ENCODE data around the gene CXCR1.
"Not testable (repeated sequence)": the region's sequence is repeated elsewhere in the genome, so short reads cannot be mapped to it uniquely, and the experiment has no call there.

CXCR1 gene

DNA sequence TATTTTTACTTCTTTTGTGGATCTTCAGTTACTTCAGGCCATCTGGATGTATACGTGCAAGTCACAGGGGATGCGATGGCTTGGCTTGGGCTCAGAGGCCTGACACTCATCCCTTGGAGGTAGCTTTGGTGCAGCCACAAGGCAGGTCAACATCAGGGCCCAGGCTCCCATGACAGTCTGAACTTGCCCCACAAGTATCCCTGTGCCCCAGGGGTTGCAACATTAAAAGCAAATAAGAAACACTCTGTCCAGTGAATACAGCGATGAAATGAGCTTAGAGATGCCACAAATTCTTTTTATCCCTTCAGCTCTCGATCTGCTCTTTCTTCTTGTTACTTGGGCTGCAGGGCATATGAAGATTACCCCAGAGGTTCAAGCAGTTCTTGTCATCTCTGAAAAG, 13.0 kb upstream of the CXCR1 start:
- Histone ChIP-seq H3K9me3 (ENCODE audit: insufficient read depth, low read length) (no peaks in the 10 kb centered on the region; the same call in 1 of the 2 replicates), H3K4me1 (ENCODE audit: insufficient read depth, insufficient read length) (no peaks in the 10 kb centered on the region), H3K9ac (ENCODE audit: insufficient read length, low read depth) (no peak overlapping the region), H3K27me3 (ENCODE audit: insufficient read depth, insufficient read length) (no peaks in the 10 kb centered on the region), H3K36me3 (ENCODE audit: insufficient read depth, insufficient read length, low read length) (no peaks in the 10 kb centered on the region), H3K4me3 (ENCODE audit: insufficient read length, low read depth) (no peak overlapping the region)
- DNase-seq (ENCODE audit: low read depth, low spot score): no peak
- no peak for TF ChIP-seq ZNF274 (IDR thresholded peaks at IDR 0.05; ENCODE audit: low read depth, low read length)
- no peak for TF ChIP-seq SUZ12 (IDR thresholded peaks at IDR 0.05; ENCODE audit: extremely low read depth, insufficient read depth, insufficient read length)
- TF ChIP-seq YY1 (IDR thresholded peaks at IDR 0.05; ENCODE audit: insufficient read depth, insufficient read length): no peak

DNA sequence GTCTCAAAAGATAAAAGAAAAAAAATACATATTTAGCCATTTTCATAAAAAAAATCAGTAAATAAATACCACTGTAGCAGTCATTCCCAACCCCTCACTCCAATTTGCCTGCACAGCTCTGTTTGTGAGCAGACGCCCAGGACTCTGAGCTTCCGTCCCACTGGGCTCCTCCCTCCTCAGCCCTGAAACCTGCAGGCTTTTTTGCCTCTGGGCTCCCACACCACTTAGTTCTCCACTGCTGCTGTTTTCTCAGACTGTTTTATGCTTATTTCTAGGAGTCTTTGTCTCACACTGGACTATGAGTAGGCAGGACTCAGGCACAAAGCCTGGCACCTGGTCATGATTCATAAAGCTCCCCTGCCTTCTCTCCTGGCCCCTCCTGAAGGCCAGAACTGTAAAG, 6.1 kb upstream of the CXCR1 start:
- Histone ChIP-seq H3K4me1 (ENCODE audit: insufficient read depth, insufficient read length) (no peaks in the 10 kb centered on the region), H3K27me3 (ENCODE audit: insufficient read depth, insufficient read length) (no peaks in the 10 kb centered on the region), H3K36me3 (ENCODE audit: insufficient read depth, insufficient read length, low read length) (no peaks in the 10 kb centered on the region), H3K4me3 (ENCODE audit: insufficient read length, low read depth) (no peak overlapping the region), H3K9me3 (ENCODE audit: insufficient read depth, low read length) (no peaks in the 10 kb centered on the region), H3K9ac (ENCODE audit: insufficient read length, low read depth) (no peak overlapping the region)
- TF ChIP-seq YY1 (IDR thresholded peaks at IDR 0.05; ENCODE audit: insufficient read depth, insufficient read length): no peak
- no peak for TF ChIP-seq ZNF274 (IDR thresholded peaks at IDR 0.05; ENCODE audit: low read depth, low read length)
- no peak for TF ChIP-seq SUZ12 (IDR thresholded peaks at IDR 0.05; ENCODE audit: extremely low read depth, insufficient read depth, insufficient read length)
- DNase-seq (ENCODE audit: low read depth, low spot score): no peak

DNA sequence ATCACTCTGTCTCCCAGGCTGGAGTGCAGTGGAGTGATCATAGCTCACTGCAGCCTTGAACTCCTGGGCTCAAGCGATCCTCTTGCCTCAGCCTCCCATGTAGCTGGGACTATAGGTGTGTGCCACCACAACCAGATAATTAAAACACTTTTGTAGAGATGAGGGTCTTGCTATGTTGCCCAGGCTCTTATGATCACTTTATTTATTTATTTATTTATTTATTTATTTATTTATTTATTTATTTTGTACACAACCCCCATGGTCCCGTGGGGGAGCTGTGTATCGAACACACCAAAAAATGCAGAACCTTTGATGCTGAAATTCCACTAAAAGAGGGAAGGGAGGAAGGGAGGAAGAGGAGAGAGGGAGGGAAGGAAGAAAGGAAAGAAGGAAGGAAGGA, 5.0 kb upstream of the CXCR1 start:
- H3K4me3 ChIP-seq (ENCODE audit: insufficient read length, low read depth); H3K4me1 ChIP-seq (ENCODE audit: insufficient read depth, insufficient read length); H3K9ac ChIP-seq (ENCODE audit: insufficient read length, low read depth); H3K36me3 ChIP-seq (ENCODE audit: insufficient read depth, insufficient read length, low read length); H3K9me3 ChIP-seq (ENCODE audit: insufficient read depth, low read length); DNase-seq (ENCODE audit: low read depth, low spot score); H3K27me3 ChIP-seq (ENCODE audit: insufficient read depth, insufficient read length): not testable (repeated sequence)

DNA sequence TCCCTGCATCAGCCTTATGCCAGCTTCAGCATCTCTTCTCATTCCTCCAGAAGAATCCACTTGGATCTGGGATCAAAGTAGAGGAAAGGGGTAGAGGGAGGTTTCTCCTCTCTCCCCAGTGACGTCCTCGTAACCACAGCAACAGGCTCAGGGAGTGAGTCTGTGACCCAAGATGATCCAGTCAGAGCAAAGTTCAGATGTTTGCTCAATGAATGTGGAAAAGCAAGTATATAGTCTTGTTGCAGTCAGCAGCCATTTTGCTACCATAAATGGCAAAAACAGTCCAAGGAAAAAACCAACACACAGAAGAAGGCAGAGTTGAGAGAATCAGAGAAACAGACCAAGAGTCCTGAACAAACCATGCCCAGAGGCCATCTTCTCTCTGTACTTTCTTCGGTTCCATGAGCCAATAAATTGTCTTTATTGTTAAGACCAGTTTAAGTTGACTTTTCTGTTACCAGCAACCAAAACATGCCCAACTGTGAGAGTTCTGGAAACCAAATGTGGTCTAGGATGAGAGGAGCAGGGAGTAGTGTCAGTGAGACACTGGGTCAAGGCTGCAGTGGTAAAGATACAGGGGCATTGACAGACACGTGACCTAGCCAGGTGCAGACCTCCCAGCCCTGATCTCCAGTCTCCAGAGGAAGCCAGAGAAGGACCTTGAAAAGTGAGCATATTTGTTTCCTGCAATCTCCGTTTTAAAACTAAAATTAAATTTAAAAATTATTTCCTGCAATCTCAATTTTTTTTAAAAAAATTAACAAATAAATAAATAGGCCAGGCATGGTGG, 3.2 kb upstream of the CXCR1 start:
- H3K36me3 ChIP-seq (ENCODE audit: insufficient read depth, insufficient read length, low read length): no peaks in the 10 kb centered on the region
- no peak overlapping the region for H3K4me3 ChIP-seq (ENCODE audit: insufficient read length, low read depth)
- H3K9ac ChIP-seq (ENCODE audit: insufficient read length, low read depth): no peak overlapping the region
- no peaks in the 10 kb centered on the region for H3K27me3 ChIP-seq (ENCODE audit: insufficient read depth, insufficient read length)
- no peaks in the 10 kb centered on the region for H3K4me1 ChIP-seq (ENCODE audit: insufficient read depth, insufficient read length)
- DNase-seq (ENCODE audit: low read depth, low spot score): no peak
- no peaks in the 10 kb centered on the region for H3K9me3 ChIP-seq (ENCODE audit: insufficient read depth, low read length)
- TF ChIP-seq ZNF274 (IDR thresholded peaks at IDR 0.05; ENCODE audit: low read depth, low read length) (no peak), YY1 (IDR thresholded peaks at IDR 0.05; ENCODE audit: insufficient read depth, insufficient read length) (no peak), SUZ12 (IDR thresholded peaks at IDR 0.05; ENCODE audit: extremely low read depth, insufficient read depth, insufficient read length) (no peak)

DNA sequence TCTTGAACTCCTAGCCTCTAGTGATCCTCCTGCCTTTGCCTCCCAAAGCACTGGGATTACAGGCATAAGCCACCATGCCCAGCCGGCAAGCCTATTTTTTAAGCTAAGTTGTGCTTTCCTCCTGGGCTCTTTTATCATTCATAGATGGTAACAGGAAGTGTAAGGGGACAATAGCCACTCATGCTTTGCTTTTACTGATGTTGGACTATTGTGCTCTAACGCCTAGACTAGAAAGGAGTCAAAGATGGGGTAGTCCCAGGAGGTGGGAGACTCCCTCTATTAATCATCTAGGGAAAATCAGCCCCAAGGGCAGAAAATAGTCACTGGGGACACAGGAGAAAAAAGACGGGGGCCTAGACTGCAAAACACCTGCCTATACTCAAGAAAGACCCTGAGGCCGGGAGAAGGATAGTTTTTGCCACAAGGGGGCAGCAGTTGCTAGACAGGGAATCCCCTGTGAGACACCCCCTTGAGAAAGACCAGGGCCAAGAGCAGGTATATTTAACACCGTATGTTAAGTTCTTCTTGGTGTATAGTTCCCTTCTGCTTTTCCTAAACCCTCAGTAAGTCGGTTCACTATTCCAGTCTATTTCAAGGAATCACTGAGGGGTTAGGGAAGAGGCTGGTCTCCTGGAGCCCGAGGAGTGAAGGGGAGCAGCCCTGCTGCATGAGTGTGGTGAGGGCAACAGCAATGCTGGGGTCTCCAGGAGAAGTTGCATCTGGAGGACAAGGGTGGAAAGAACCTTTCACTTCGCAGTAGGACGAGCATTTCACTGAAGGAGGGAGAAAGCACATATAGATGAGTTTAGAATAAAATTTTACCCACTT, 2.1 kb upstream of the CXCR1 start:
- DNase-seq (ENCODE audit: low read depth, low spot score): peak; percentile 60
- TF ChIP-seq ZNF274 (IDR thresholded peaks at IDR 0.05; ENCODE audit: low read depth, low read length): no peak
- TF ChIP-seq SUZ12 (IDR thresholded peaks at IDR 0.05; ENCODE audit: extremely low read depth, insufficient read depth, insufficient read length): no peak
- no peak for TF ChIP-seq YY1 (IDR thresholded peaks at IDR 0.05; ENCODE audit: insufficient read depth, insufficient read length)
- no peak overlapping the region for H3K4me3 ChIP-seq (ENCODE audit: insufficient read length, low read depth)
- no peaks in the 10 kb centered on the region for H3K9me3 ChIP-seq (ENCODE audit: insufficient read depth, low read length)
- no peaks in the 10 kb centered on the region for H3K36me3 ChIP-seq (ENCODE audit: insufficient read depth, insufficient read length, low read length)
- no peaks in the 10 kb centered on the region for H3K27me3 ChIP-seq (ENCODE audit: insufficient read depth, insufficient read length)
- no peaks in the 10 kb centered on the region for H3K4me1 ChIP-seq (ENCODE audit: insufficient read depth, insufficient read length)
- H3K9ac ChIP-seq (ENCODE audit: insufficient read length, low read depth): no peak overlapping the region

DNA sequence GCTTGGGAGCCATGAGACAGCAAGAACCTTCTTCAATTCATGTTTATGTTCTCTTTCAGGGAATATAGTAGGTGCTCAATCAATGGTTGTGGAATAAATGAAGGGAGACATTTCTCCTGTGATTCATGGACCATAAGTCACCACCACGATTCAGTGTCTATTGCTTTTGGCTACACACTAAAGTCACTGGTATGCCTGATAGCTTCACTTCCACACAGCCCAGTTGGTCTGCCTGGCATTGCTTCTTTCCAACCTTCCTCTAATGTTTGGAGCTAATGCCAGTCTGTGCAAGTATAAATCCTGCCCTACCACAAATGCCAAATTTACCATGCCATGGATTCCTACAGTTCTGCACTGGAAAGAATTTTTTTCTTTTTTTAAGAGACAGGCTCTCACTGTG, 1.3 kb upstream of the CXCR1 start:
- Histone ChIP-seq H3K9ac (ENCODE audit: insufficient read length, low read depth) (no peak overlapping the region), H3K27me3 (ENCODE audit: insufficient read depth, insufficient read length) (peaks cover 2% of the 10 kb centered on the region), H3K4me1 (ENCODE audit: insufficient read depth, insufficient read length) (no peaks in the 10 kb centered on the region), H3K9me3 (ENCODE audit: insufficient read depth, low read length) (no peaks in the 10 kb centered on the region), H3K36me3 (ENCODE audit: insufficient read depth, insufficient read length, low read length) (no peaks in the 10 kb centered on the region), H3K4me3 (ENCODE audit: insufficient read length, low read depth) (no peak overlapping the region)
- DNase-seq (ENCODE audit: low read depth, low spot score): no peak
- no peak for TF ChIP-seq YY1 (IDR thresholded peaks at IDR 0.05; ENCODE audit: insufficient read depth, insufficient read length)
- no peak for TF ChIP-seq SUZ12 (IDR thresholded peaks at IDR 0.05; ENCODE audit: extremely low read depth, insufficient read depth, insufficient read length)
- TF ChIP-seq ZNF274 (IDR thresholded peaks at IDR 0.05; ENCODE audit: low read depth, low read length): no peak

DNA sequence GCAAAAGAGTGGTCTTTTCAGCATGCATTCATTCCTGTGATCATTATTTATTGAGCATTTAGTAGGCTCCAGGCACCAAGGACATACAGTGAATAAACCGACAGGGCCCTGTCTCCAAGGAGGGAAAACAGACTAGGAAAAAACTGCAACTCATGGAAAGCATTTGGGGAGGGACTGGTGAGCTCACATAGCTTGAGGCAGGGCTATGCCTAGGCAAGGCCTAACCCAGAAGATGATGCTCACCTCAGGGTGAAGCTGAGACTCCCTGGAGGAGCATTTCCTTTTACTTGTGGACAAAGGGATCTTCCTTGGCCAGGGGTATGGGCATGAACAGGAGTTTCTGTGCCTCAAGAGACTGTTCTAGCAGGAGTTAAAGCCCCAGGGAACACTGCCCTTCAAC, 3.9 kb downstream of the CXCR1 start:
- DNase-seq (ENCODE audit: low read depth, low spot score): no peak
- Histone ChIP-seq H3K36me3 (ENCODE audit: insufficient read depth, insufficient read length, low read length) (no peaks in the 10 kb centered on the region), H3K4me1 (ENCODE audit: insufficient read depth, insufficient read length) (no peaks in the 10 kb centered on the region), H3K4me3 (ENCODE audit: insufficient read length, low read depth) (no peak overlapping the region), H3K9ac (ENCODE audit: insufficient read length, low read depth) (no peak overlapping the region), H3K27me3 (ENCODE audit: insufficient read depth, insufficient read length) (peaks cover 2% of the 10 kb centered on the region), H3K9me3 (ENCODE audit: insufficient read depth, low read length) (no peaks in the 10 kb centered on the region)
- TF ChIP-seq SUZ12 (IDR thresholded peaks at IDR 0.05; ENCODE audit: extremely low read depth, insufficient read depth, insufficient read length) (no peak), YY1 (IDR thresholded peaks at IDR 0.05; ENCODE audit: insufficient read depth, insufficient read length) (no peak), ZNF274 (IDR thresholded peaks at IDR 0.05; ENCODE audit: low read depth, low read length) (no peak)
